T-helper 1 cell treated with Interleukin-12 subunit alpha and Interleukin-12 subunit beta and Interleukin-4 antibody, amounts not matched to agents 30 μg/mL and 1 μg/mL, for 36 hours (primary cell): ENCODE measurements around the gene RAMACL.

Source experiments
- H3K27ac Mint-ChIP-seq: one replicate; pipeline ENCODE4 v1.8.0; 2021; ENCODE audit warnings: mild to moderate bottlenecking, mixed read lengths
- H3K27me3 Mint-ChIP-seq: one replicate; pipeline ENCODE4 v1.8.0; 2021; ENCODE audit warnings: low read depth, mixed read lengths
- H3K36me3 Mint-ChIP-seq: one replicate; pipeline ENCODE4 v1.8.0; 2021; ENCODE audit warnings: low read depth, mixed read lengths
- H3K4me1 Mint-ChIP-seq: one replicate; pipeline ENCODE4 v1.8.0; 2021; ENCODE audit warnings: low read depth, mixed read lengths
- H3K4me3 Mint-ChIP-seq: one replicate; pipeline ENCODE4 v1.8.0; 2021; ENCODE audit warnings: mild to moderate bottlenecking, moderate library complexity, mixed read lengths
- H3K9me3 Mint-ChIP-seq: one replicate; pipeline ENCODE4 v1.8.0; 2021; ENCODE audit warnings: mixed read lengths

RAMACL gene

GRCh38 chr6:166580076-166581050 lies 6.1 kb downstream of the RAMACL start:
- Mint-ChIP-seq H3K4me1 (no peaks in the 10 kb centered on the region), H3K4me3 (no peak overlapping the region), H3K36me3 (no peaks in the 10 kb centered on the region), H3K27ac (no peak overlapping the region), H3K27me3 (no peaks in the 10 kb centered on the region), H3K9me3 (peaks cover 7% of the 10 kb centered on the region)

GRCh38 chr6:166579237-166579850 lies 7.1 kb downstream of the RAMACL start:
- Mint-ChIP-seq H3K27me3 (no peaks in the 10 kb centered on the region), H3K4me1 (no peaks in the 10 kb centered on the region), H3K27ac (no peak overlapping the region), H3K4me3 (no peak overlapping the region), H3K9me3 (peaks cover 7% of the 10 kb centered on the region), H3K36me3 (no peaks in the 10 kb centered on the region)

- Mint-ChIP-seq H3K4me3 (no peak overlapping the region), H3K27ac (no peak overlapping the region), H3K9me3 (peaks cover 7% of the 10 kb centered on the region), H3K27me3 (no peaks in the 10 kb centered on the region), H3K36me3 (no peaks in the 10 kb centered on the region), H3K4me1 (no peaks in the 10 kb centered on the region)
Measured at GRCh38 chr6:166578536-166579236, 7.8 kb downstream of the RAMACL start.

- Mint-ChIP-seq H3K4me3 (no peak overlapping the region), H3K27ac (no peak overlapping the region), H3K36me3 (no peaks in the 10 kb centered on the region), H3K27me3 (no peaks in the 10 kb centered on the region), H3K9me3 (peaks cover 7% of the 10 kb centered on the region), H3K4me1 (no peaks in the 10 kb centered on the region)
Measured at GRCh38 chr6:166575205-166575604, 11.3 kb downstream of the RAMACL start.

GRCh38 chr6:166573511-166574216 lies 12.8 kb downstream of the RAMACL start:
- no peaks in the 10 kb centered on the region for H3K4me1 Mint-ChIP-seq
- no peak overlapping the region for H3K4me3 Mint-ChIP-seq
- H3K27ac Mint-ChIP-seq, result no peak overlapping the region
- H3K27me3 Mint-ChIP-seq, result no peaks in the 10 kb centered on the region
- no peaks in the 10 kb centered on the region for H3K36me3 Mint-ChIP-seq
- H3K9me3 Mint-ChIP-seq, result peaks cover 7% of the 10 kb centered on the region

GRCh38 chr6:166572370-166573261 lies 13.9 kb downstream of the RAMACL start:
- H3K9me3 Mint-ChIP-seq, result peaks cover 7% of the 10 kb centered on the region
- H3K27ac Mint-ChIP-seq, result no peak overlapping the region
- no peaks in the 10 kb centered on the region for H3K27me3 Mint-ChIP-seq
- H3K4me1 Mint-ChIP-seq, result no peaks in the 10 kb centered on the region
- H3K4me3 Mint-ChIP-seq, result no peak overlapping the region
- no peaks in the 10 kb centered on the region for H3K36me3 Mint-ChIP-seq

- Mint-ChIP-seq H3K4me3 (no peak overlapping the region), H3K9me3 (peaks cover 2% of the 10 kb centered on the region), H3K36me3 (no peaks in the 10 kb centered on the region), H3K27me3 (no peaks in the 10 kb centered on the region), H3K27ac (no peak overlapping the region), H3K4me1 (no peaks in the 10 kb centered on the region)
Measured at GRCh38 chr6:166570929-166571713, 15.4 kb downstream of the RAMACL start.

GRCh38 chr6:166569206-166569605 lies 17.3 kb downstream of the RAMACL start:
- Mint-ChIP-seq H3K27me3 (no peaks in the 10 kb centered on the region), H3K27ac (no peak overlapping the region), H3K36me3 (no peaks in the 10 kb centered on the region), H3K4me3 (no peak overlapping the region), H3K9me3 (no peaks in the 10 kb centered on the region), H3K4me1 (no peaks in the 10 kb centered on the region)

GRCh38 chr6:166567813-166568212 lies 18.7 kb downstream of the RAMACL start:
- no peaks in the 10 kb centered on the region for H3K36me3 Mint-ChIP-seq
- no peaks in the 10 kb centered on the region for H3K9me3 Mint-ChIP-seq
- no peak overlapping the region for H3K4me3 Mint-ChIP-seq
- H3K27ac Mint-ChIP-seq, result no peak overlapping the region
- no peaks in the 10 kb centered on the region for H3K4me1 Mint-ChIP-seq
- no peaks in the 10 kb centered on the region for H3K27me3 Mint-ChIP-seq

- H3K4me3 Mint-ChIP-seq, result no peak overlapping the region
- no peaks in the 10 kb centered on the region for H3K36me3 Mint-ChIP-seq
- no peaks in the 10 kb centered on the region for H3K4me1 Mint-ChIP-seq
- H3K27ac Mint-ChIP-seq, result no peak overlapping the region
- no peaks in the 10 kb centered on the region for H3K27me3 Mint-ChIP-seq
- no peaks in the 10 kb centered on the region for H3K9me3 Mint-ChIP-seq
Measured at GRCh38 chr6:166567107-166567506, 19.4 kb downstream of the RAMACL start.

- no peaks in the 10 kb centered on the region for H3K36me3 Mint-ChIP-seq
- H3K27ac Mint-ChIP-seq, result no peak overlapping the region
- H3K4me1 Mint-ChIP-seq, result no peaks in the 10 kb centered on the region
- no peaks in the 10 kb centered on the region for H3K27me3 Mint-ChIP-seq
- no peaks in the 10 kb centered on the region for H3K9me3 Mint-ChIP-seq
- H3K4me3 Mint-ChIP-seq, result no peak overlapping the region
Measured at GRCh38 chr6:166566026-166567011, 20.2 kb downstream of the RAMACL start.
